ENCODE data around the gene ZNF597. TPM values are rescaled to one million over a fixed set of nuclear protein-coding genes. Genes with fewer than 3 reads are reported as not detected.

The ZNF597 gene
- total RNA-seq, 3 donors from 2014 or later, result 2.1 to 3.6 (median 2.8) TPM

DNA sequence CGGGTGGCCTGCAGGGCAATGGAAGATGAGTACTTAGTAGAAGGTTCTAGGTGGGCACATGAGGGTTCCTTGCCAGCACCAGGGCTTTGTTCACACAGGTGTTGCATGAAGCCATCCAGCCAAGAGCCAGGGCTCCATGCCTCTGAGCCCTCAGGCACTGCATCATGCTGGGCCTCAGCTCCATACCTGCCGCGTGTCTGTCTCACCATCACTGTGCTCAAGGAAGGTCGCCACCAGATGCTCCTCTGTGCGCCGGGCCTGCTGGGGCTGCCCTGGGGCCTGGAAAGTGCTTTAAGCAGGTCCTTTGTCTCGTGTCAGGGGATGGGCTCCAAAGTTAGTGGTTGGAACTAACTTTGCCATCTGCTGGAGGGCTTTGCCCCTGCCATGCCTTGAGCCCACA lies 26.4 kb upstream of the ZNF597 start:
- intact Hi-C loops (cut with DNase I; ENCODE audit: low total_unique reads), result no loop called here
- no peaks in the 10 kb centered on the region for H3K9me3 ChIP-seq
- TF ChIP-seq POLR2AphosphoS5 (IDR thresholded peaks at IDR 0.05), result no peak
- TF ChIP-seq POLR2A (IDR thresholded peaks at IDR 0.05), result no peak
- no peaks in the 10 kb centered on the region for H3K36me3 ChIP-seq
- no peaks in the 10 kb centered on the region for H3K27me3 ChIP-seq
- H3K27ac ChIP-seq, result no peak overlapping the region
- no peaks in the 10 kb centered on the region for H3K4me1 ChIP-seq
- DNase-seq (ENCODE audit: low spot score in 2 of 2), result no peak
- no peak overlapping the region for H3K4me3 ChIP-seq

DNA sequence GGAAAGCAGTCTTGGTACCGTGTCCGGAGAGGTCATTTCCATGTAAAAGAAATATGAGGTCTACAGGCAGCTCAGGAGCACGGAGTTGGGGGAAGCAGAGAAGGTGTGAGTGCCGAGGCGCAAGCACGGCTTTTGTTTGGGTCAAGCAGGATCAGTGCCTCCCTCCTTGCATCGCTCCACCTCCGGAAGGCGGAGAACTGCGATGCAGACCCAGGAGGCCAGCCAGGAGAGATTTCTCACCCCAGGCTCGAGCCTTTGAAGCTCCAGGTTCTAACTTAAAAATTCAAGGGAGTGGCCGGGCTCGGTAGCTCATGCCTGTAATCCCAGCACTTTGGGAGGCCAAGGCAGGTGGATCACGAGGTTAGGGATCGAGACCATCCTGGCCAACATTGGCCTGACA lies 25.2 kb upstream of the ZNF597 start:
- TF ChIP-seq POLR2A (IDR thresholded peaks at IDR 0.05), result no peak
- TF ChIP-seq, protein P1, sequence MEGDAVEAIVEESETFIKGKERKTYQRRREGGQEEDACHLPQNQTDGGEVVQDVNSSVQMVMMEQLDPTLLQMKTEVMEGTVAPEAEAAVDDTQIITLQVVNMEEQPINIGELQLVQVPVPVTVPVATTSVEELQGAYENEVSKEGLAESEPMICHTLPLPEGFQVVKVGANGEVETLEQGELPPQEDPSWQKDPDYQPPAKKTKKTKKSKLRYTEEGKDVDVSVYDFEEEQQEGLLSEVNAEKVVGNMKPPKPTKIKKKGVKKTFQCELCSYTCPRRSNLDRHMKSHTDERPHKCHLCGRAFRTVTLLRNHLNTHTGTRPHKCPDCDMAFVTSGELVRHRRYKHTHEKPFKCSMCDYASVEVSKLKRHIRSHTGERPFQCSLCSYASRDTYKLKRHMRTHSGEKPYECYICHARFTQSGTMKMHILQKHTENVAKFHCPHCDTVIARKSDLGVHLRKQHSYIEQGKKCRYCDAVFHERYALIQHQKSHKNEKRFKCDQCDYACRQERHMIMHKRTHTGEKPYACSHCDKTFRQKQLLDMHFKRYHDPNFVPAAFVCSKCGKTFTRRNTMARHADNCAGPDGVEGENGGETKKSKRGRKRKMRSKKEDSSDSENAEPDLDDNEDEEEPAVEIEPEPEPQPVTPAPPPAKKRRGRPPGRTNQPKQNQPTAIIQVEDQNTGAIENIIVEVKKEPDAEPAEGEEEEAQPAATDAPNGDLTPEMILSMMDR (IDR thresholded peaks at IDR 0.05), result no peak
- TF ChIP-seq POLR2AphosphoS5 (IDR thresholded peaks at IDR 0.05), result no peak
- H3K4me1 ChIP-seq, result no peaks in the 10 kb centered on the region
- intact Hi-C loops (cut with DNase I; ENCODE audit: low total_unique reads), result no loop called here

DNA sequence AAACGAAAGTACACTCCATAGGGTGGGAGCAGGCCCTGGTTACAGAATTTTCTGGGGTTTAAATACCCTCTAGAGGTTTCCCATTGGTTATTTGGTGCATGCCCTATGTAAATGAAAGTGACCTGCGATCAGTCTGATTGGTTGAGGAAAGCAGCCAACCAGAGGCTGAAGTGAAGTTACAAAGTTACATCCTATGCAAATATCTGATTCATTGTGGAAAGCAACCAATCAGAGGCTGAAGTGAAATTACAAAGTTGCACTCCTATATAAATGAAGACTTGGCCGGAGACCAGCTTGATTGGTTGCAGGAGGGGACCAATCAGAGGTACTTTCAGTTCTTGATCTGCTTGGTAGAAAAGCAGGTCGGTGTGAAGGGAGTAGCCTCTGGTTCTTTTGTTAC lies 24.6 kb upstream of the ZNF597 start:
- Histone ChIP-seq H3K9me3 (no peaks in the 10 kb centered on the region), H3K36me3 (no peaks in the 10 kb centered on the region), H3K4me1 (no peaks in the 10 kb centered on the region), H3K27me3 (no peaks in the 10 kb centered on the region), H3K4me3 (no peak overlapping the region), H3K27ac (no peak overlapping the region)
- no peak for DNase-seq (ENCODE audit: low spot score in 2 of 2)
- intact Hi-C loops (cut with DNase I; ENCODE audit: low total_unique reads), result no loop called here
- TF ChIP-seq POLR2A (IDR thresholded peaks at IDR 0.05) (no peak), POLR2AphosphoS5 (IDR thresholded peaks at IDR 0.05) (no peak)
- TF ChIP-seq, protein P1 (IDR thresholded peaks at IDR 0.05), result no peak

More for the DNA sequence above, 25.2 kb upstream of the ZNF597 start:
- no peaks in the 10 kb centered on the region for H3K36me3 ChIP-seq
- DNase-seq (ENCODE audit: low spot score in 2 of 2), result no peak
- no peak overlapping the region for H3K27ac ChIP-seq
- H3K4me3 ChIP-seq, result no peak overlapping the region
- no peaks in the 10 kb centered on the region for H3K9me3 ChIP-seq
- no peaks in the 10 kb centered on the region for H3K27me3 ChIP-seq

DNA sequence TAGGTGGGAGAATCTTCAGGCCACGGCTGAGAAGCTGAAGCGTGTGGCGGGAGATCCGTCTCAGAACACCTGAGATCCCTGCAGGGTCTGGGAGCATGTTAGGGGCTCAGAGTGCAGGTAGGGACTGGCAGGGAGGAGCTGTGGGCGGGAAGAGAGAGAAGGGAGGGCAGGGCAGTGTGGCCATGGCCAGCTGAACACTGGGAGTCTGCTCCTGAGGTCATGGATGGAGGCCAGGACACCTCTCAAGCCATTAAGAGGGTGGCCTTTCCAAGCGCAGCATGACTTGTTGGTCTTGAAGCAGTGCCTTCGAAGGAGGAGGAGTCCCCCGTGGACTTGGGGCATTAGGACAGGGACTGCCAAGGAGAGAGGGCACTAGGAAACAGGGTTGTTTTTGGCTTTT lies 23.9 kb upstream of the ZNF597 start:
- DNase-seq (ENCODE audit: low spot score in 2 of 2), result no peak
- no peak overlapping the region for H3K27ac ChIP-seq
- H3K36me3 ChIP-seq, result no peaks in the 10 kb centered on the region
- no peaks in the 10 kb centered on the region for H3K9me3 ChIP-seq
- intact Hi-C loops (cut with DNase I; ENCODE audit: low total_unique reads), result no loop called here
- TF ChIP-seq, protein P1 (IDR thresholded peaks at IDR 0.05), result no peak
- no peak for TF ChIP-seq POLR2AphosphoS5 (IDR thresholded peaks at IDR 0.05)
- TF ChIP-seq POLR2A (IDR thresholded peaks at IDR 0.05), result no peak
- no peak overlapping the region for H3K4me3 ChIP-seq
- no peaks in the 10 kb centered on the region for H3K27me3 ChIP-seq
- H3K4me1 ChIP-seq, result no peaks in the 10 kb centered on the region

DNA sequence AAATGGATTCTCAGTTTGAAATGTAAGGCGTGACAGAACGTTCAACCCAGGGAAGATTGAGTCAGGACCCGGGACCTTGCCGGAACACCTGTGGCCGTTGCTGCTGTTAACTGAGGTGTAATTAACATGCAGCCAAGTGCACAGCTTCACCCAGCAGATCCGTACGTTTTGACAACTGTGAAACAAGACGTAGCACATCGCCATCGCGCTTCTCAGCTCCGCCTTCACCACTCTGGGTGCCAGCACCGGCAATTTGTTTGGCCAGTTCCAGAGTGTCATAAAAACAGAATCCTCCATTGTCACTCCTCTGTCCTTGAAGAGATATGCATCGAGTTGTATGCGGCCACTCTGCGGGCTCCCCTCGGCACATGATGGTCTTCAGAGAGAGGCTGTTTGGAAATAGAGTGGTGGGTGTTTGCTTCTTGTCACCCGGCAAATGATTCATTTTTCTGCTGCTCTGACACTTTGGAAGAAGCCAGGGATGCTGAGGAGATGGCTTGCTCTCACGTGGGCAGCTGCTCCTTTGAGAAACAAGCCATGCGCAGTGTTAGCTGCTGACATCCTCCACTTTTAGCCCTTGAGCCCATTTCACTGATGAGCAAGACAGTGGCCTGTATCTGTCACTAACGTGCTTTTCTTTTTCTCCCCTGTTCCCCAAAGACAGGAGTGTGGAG lies 22.7 kb upstream of the ZNF597 start:
- Histone ChIP-seq H3K27me3 (no peaks in the 10 kb centered on the region), H3K36me3 (no peaks in the 10 kb centered on the region), H3K9me3 (no peaks in the 10 kb centered on the region), H3K27ac (no peak overlapping the region), H3K4me3 (no peak overlapping the region), H3K4me1 (no peaks in the 10 kb centered on the region)
- TF ChIP-seq POLR2AphosphoS5 (IDR thresholded peaks at IDR 0.05), result no peak
- no peak for TF ChIP-seq POLR2A (IDR thresholded peaks at IDR 0.05)
- TF ChIP-seq, protein P1 (IDR thresholded peaks at IDR 0.05), result no peak
- intact Hi-C loops (cut with DNase I; ENCODE audit: low total_unique reads), result no loop called here
- DNase-seq (ENCODE audit: low spot score in 2 of 2), result no peak
